NCI-H2196 treated with DMSO at 0.1 percent for 48 hours (cell line): Measurements from ENCODE around the gene PTPN21.

Source experiments
- DNase-seq: peaks from one replicate; lab custom pipeline; 2025; ENCODE audit not compliant: unreplicated experiment; lab: John Stamatoyannopoulos, UW

PTPN21 gene

GRCh38 chr14:88473791-88474190, 81.0 kb downstream of the PTPN21 start:
- DNase-seq = no peak

GRCh38 chr14:88470542-88471440, 84.0 kb downstream of the PTPN21 start:
- DNase-seq = no peak

- DNase-seq = no peak
These were observed 86.4 kb downstream of the PTPN21 start for GRCh38 chr14:88468406-88468805.

DNA sequence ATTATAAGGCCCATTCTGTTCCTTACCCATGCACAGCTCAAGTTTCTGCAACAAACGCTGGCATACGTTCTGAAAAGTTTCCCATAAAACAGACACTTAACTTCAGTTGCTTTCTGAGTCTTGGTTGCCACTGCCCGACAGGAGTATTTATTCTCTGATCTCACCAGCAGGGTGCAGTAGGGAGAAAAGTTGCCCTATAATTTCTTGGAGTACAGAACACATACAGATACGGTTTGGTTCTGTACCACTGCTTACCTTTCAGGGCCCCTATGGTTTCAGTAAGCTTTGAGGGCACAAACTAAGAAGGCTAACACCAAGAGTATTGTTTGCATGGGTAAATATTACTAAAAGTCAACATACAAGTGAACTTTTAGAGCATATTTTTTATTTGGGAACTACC, 91.5 kb downstream of the PTPN21 start:
- DNase-seq = no peak

- DNase-seq = no peak
These were observed 99.9 kb downstream of the PTPN21 start for GRCh38 chr14:88454886-88455285.

GRCh38 chr14:88452231-88452630, 102.6 kb downstream of the PTPN21 start:
- no peak for DNase-seq

GRCh38 chr14:88439088-88439487, 115.7 kb downstream of the PTPN21 start:
- DNase-seq = no peak

GRCh38 chr14:88437658-88438057, 117.1 kb downstream of the PTPN21 start:
- no peak for DNase-seq

- DNase-seq = no peak
These were observed 123.8 kb downstream of the PTPN21 start for GRCh38 chr14:88430976-88431375.

GRCh38 chr14:88426271-88426670, 128.5 kb downstream of the PTPN21 start:
- DNase-seq = no peak

DNA sequence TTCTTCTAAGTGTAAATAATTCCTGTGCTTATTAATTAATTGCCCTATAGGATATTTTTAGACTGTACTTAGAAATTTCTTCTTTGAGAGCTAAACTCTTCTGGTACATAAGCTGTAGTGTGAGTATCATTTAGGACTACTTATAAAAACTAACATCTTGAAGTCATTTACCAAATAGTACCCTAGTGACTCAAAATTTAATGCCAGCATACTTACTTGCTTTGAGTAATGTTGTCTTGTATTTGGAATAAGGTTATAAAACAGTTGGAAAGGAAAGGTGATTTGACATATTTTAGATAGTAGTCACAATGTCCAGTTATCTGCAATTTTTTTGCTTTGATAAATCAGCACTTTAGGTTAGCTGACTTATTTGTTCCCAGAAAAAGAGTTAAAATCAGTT, 130.2 kb downstream of the PTPN21 start:
- no peak for DNase-seq

DNA sequence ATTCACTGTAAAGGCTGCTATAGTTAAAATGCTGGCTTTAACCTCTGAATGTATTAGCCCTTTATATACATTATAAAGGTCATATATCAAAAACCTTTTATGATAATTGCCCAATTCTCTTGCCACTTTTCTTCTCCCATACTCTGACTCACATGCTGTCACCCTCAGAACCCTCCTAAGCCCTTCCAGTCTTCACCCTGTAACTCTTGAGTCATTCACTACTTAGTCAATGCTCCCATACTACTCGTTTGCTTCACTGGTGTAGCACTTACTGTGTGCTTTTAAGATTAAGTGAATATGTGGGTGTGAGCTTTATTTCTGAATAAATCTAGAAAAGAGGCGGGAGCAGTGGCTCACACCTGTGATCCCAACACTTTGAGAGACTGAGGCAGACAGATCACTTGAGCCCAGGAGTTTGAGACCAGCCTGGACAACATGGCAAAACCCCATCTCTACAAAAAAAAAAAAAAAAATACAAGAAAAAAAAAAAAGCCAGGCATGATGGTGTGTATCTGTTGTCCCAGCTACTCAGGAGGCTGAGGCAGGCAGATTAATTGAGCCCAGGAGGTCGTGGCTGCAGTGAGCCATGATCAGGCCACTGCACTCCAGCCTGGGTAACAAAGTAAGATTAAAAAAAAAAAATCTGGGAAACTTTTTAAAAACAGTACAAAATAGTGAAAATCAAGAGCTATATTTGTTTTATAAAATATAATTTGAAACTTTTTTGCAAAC, 131.7 kb downstream of the PTPN21 start:
- DNase-seq = no peak

GRCh38 chr14:88422047-88422446, 132.8 kb downstream of the PTPN21 start:
- no peak for DNase-seq

DNA sequence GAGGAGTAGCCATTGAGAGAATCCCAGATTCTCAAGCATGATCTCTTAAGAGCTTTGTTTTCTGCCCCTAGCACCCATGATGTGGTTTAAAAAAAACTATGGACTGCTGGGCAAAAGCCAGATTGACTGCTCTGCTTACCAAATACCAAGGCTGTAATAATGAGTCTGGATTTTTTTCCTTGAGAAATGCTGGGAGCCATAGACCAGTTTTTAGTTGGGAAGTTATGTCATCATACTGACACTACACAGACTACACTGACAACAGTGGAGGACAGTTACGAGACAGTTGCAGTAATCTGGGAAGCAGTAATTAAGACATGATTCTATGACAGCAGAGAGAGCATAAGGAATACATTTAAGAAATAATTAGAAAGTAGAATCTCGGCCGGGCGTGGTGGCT, 133.5 kb downstream of the PTPN21 start:
- DNase-seq = no peak

- no peak for DNase-seq
These were observed 134.6 kb downstream of the PTPN21 start for GRCh38 chr14:88420187-88420586.

DNA sequence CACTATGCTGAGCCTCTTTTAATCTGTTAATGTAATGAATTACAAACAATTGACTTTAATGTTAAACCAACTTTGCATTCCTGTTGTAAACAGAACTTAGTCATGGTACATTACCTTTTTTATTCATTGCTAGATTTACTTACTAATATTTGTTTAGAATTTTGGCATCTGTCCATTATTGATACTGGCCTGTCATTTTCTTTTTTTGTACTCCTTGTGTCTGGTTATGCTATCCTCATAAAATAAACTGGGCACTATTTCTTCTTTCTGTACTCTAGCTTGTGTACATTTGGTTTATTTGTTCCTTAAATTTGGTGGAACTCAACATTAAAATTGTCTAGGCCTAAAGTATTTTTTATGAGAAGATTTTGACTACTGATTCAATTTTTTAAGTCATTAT, 137.2 kb downstream of the PTPN21 start:
- peak; percentile 2 for DNase-seq
